Thoracic aorta (tissue), 2 donors: ENCODE measurements around the gene TMX2. TPM values are rescaled to one million over a fixed set of nuclear protein-coding genes. Genes with fewer than 3 reads are reported as not detected.
A peak's percentile ranks its signal among the peaks of the same experiment; 100 is the strongest.

Experiments
- ATAC-seq: fragments of 150-250 bp; one replicate; pipeline ENCODE4 v1.8.0; 2017; ENCODE audit warnings: low read depth; ENCODE audit not compliant: insufficient number of reproducible peaks, low FRiP score
- DNase-seq: peaks from one replicate; pipeline ENCODE4 v3.0.0-alpha.2; 2020; ENCODE audit warnings: low spot score
- H3K27ac ChIP-seq, 2 donors: fragments of 200-600 bp; sonication (generic); 1 replicate in 1 of 2; 2 replicates in 1 of 2; pipeline ENCODE4 v1.5.1; 2016; ENCODE audit warnings: mild to moderate bottlenecking in 2 of 2, moderate library complexity in 2 of 2
- H3K27me3 ChIP-seq: fragments of 200-600 bp; sonication (generic); replicated peaks from 2 replicates; pipeline ENCODE4 v1.6.0; 2016; ENCODE audit warnings: mild to moderate bottlenecking; ENCODE audit not compliant: insufficient read depth
- H3K36me3 ChIP-seq: fragments of 200-600 bp; sonication (generic); one replicate; pipeline ENCODE4 v1.5.1; 2016
- H3K4me1 ChIP-seq, 2 donors: fragments of 200-600 bp; sonication (generic); 1 replicate in 1 of 2; 2 replicates in 1 of 2; pipeline versions ENCODE4 v1.5.1 to v1.6.0; 2016; ENCODE audit warnings: low read depth in 2 of 2, mild to moderate bottlenecking in 1 of 2; ENCODE audit not compliant: control insufficient read depth in 1 of 2
- H3K4me3 ChIP-seq: fragments of 200-600 bp; sonication (generic); 2 replicates; pipeline ENCODE4 v1.5.1; 2016; ENCODE audit warnings: mild to moderate bottlenecking
- H3K9me3 ChIP-seq: fragments of 200-600 bp; sonication (generic); 2 replicates; pipeline ENCODE4 v1.5.1; 2016
- total RNA-seq, 2 donors: library from RNA; depleted of rRNA; stranded (reverse); fragments of >200 nt; gene quantifications; one replicate each; pipeline versions ENCODE4 v1.1.0 to v1.2.3, GENCODE V29; 2016
- TF ChIP-seq, protein P1 (sequence below): fragments of 200-600 bp; sonication (generic); IDR thresholded peaks from one replicate; pipeline ENCODE4 v1.5.1; 2019; ENCODE audit warnings: antibody characterized with exemption

Gene TMX2
- total RNA-seq, 2 donors from 2014 or later, result 47.4 to 57.2 TPM

GRCh38 chr11:57787920-57788702 lies 75.7 kb downstream of the TMX2 start:
- Histone ChIP-seq H3K9me3 (no peaks in the 10 kb centered on the region), H3K4me1 (peaks cover 35 to 88% of the 10 kb centered on the region in 2 donors), H3K36me3 (peaks cover 6% of the 10 kb centered on the region), H3K27me3 (no peaks in the 10 kb centered on the region), H3K4me3 (no peak overlapping the region), H3K27ac (peak overlapping the region in 1 of 2 donors; percentile 17)
- DNase-seq (no peak), ATAC-seq (no peak)
- TF ChIP-seq, protein P1, sequence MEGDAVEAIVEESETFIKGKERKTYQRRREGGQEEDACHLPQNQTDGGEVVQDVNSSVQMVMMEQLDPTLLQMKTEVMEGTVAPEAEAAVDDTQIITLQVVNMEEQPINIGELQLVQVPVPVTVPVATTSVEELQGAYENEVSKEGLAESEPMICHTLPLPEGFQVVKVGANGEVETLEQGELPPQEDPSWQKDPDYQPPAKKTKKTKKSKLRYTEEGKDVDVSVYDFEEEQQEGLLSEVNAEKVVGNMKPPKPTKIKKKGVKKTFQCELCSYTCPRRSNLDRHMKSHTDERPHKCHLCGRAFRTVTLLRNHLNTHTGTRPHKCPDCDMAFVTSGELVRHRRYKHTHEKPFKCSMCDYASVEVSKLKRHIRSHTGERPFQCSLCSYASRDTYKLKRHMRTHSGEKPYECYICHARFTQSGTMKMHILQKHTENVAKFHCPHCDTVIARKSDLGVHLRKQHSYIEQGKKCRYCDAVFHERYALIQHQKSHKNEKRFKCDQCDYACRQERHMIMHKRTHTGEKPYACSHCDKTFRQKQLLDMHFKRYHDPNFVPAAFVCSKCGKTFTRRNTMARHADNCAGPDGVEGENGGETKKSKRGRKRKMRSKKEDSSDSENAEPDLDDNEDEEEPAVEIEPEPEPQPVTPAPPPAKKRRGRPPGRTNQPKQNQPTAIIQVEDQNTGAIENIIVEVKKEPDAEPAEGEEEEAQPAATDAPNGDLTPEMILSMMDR, result no peak

GRCh38 chr11:57788703-57789088 lies 76.3 kb downstream of the TMX2 start:
- H3K4me3 ChIP-seq, result no peak overlapping the region
- no peak overlapping the region for H3K27ac ChIP-seq
- TF ChIP-seq, protein P1, result no peak
- DNase-seq (no peak), ATAC-seq (no peak)
- peaks cover 6% of the 10 kb centered on the region for H3K36me3 ChIP-seq
- no peaks in the 10 kb centered on the region for H3K9me3 ChIP-seq
- peaks cover 38 to 93% of the 10 kb centered on the region in 2 donors for H3K4me1 ChIP-seq
- no peaks in the 10 kb centered on the region for H3K27me3 ChIP-seq

Other genes starting within 250 kb of the TMX2 start
- 10 to 100 TPM; 16.6 to 23.6 TPM for gene SLC43A1, start 196.9 kb upstream of the TMX2 start, total RNA-seq
- 10 to 100 TPM; 19.5 to 33.5 TPM for gene TIMM10, start 181.8 kb upstream of the TMX2 start, total RNA-seq
- not detected for gene SMTNL1, start 175.0 kb upstream of the TMX2 start, total RNA-seq
- gene UBE2L6, start 144.9 kb upstream of the TMX2 start, total RNA-seq, result 10 to 100 TPM; 22.6 to 45.8 TPM
- gene SERPING1, start 114.9 kb upstream of the TMX2 start, total RNA-seq, result 100 to 1,000 TPM; 674 to 695 TPM
- gene YPEL4, start 62.7 kb upstream of the TMX2 start, total RNA-seq, result 1 to 10 TPM; 1.1 to 1.2 TPM
- gene CLP1, start 54.8 kb upstream of the TMX2 start, total RNA-seq, result 10 to 100 TPM; 15.0 TPM
- gene ZDHHC5, start 44.5 kb upstream of the TMX2 start, total RNA-seq, result 10 to 100 TPM; 46.0 to 53.3 TPM
- gene MED19, start 378 bp upstream of the TMX2 start, total RNA-seq, result 10 to 100 TPM; 11.1 to 11.9 TPM
- gene SELENOH, start 28.9 kb downstream of the TMX2 start, total RNA-seq, result 10 to 100 TPM; 73.9 to 78.0 TPM
- gene BTBD18, start 39.2 kb downstream of the TMX2 start, total RNA-seq, result not detected
- gene CTNND1, start 49.2 kb downstream of the TMX2 start, total RNA-seq, result 100 to 1,000 TPM in 1 of 2 donors, 10 to 100 TPM in 1; 95.3 to 119 TPM